Measurements from ENCODE around the gene KBTBD4.

Gene KBTBD4

GRCh38 chr11:47578524-47579494, at the start of gene KBTBD4, which contains the start of gene NDUFS3:
TSS of gene KBTBD4 (minus strand) at chr11:47578970. CDS start at chr11:47578951, 19 bp downstream.
TSS of gene NDUFS3 (plus strand) at chr11:47579074. CDS start at chr11:47579092, 18 bp downstream.
- peak; percentile 75 to 79 for DNase-seq (ENCODE audit: low read depth in 2 of 2)

GRCh38 chr11:47628026-47628425, 49.3 kb upstream of the KBTBD4 start:
- DNase-seq (ENCODE audit: low read depth in 2 of 2) = no peak

- DNase-seq (ENCODE audit: low read depth in 2 of 2) = no peak
Observed at GRCh38 chr11:47626234-47626633, 47.5 kb upstream of the KBTBD4 start.

- DNase-seq (ENCODE audit: low read depth in 2 of 2) = no peak
Observed at GRCh38 chr11:47620836-47621378, 42.1 kb upstream of the KBTBD4 start.

- no peak for DNase-seq (ENCODE audit: low read depth in 2 of 2)
Observed at GRCh38 chr11:47617417-47617809, 38.6 kb upstream of the KBTBD4 start.

DNA sequence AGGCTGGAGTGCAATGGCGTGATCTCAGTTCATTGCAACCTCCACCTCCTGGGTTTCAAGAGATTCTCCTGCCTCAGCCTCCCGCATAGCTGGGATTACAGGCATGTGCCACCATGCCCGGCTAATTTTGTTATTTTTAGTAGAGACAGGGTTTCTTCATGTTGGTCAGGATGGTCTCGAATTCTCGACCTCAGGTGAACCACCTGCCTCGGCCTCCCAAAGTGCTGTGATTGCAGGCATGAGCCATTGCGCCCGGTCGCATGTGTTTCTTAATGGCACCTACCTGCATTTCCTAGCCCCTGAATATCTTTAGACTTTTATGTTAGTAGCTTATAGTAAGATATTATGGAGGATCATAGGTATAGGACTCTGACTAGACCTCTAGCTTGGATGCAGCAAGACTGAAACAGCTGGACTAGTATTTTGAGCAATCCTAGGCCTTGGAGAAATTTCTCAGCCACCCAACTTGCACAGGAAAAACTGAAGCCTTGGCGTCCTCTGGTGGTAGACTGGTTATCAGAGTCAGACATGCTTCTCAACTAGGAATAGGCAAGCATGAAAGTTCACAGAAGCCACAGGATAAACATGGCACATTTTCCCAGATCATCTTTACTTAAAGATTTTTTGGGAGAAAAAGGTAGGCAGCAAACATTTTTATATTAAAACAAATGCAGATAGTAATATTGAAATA, 38.1 kb upstream of the KBTBD4 start:
- no peak for DNase-seq (ENCODE audit: low read depth in 2 of 2)

DNA sequence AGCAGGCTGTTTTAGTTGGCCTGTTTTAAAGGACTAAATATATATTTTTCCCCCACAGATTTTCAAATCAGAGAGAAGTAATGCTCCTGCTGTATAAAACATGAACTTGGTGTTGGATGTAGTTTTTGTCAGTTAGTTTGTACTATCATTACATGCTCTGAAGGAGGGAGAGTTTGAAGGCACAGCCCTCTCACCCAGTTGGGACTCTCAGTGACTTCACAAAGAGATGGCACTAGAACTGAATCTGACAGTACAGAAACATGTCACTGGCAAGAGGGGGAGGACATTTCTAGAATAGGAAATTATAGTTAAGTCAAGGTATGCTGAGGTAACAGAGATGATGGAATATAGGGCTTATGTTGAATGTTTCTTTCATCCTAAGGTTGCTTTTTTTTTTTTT, 36.5 kb upstream of the KBTBD4 start:
- no peak for DNase-seq (ENCODE audit: low read depth in 2 of 2)

DNA sequence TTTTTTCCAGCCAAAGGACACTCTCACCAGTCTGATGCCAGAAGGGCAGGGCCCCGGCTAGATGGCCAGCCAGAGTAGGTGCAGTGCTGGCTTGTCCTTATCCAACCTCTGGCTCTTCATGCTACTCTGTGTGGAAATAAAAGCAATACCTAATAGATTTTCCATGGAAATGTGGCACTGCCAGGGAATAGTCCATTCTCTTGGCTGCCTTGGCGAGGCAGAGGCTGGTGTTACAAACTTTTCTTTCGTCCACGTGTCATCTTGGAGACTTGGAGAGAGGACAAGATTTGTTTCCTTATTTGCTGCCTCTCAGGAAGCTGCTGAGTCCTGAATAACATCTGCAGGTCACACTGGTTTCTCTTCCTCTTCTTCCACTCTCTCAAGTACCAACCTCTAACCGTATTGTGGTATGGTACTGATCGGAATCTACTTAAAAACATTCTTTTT, 32.6 kb upstream of the KBTBD4 start:
- DNase-seq (ENCODE audit: low read depth in 2 of 2) = no peak

- no peak for DNase-seq (ENCODE audit: low read depth in 2 of 2)
Observed at GRCh38 chr11:47609675-47610074, 30.9 kb upstream of the KBTBD4 start.

DNA sequence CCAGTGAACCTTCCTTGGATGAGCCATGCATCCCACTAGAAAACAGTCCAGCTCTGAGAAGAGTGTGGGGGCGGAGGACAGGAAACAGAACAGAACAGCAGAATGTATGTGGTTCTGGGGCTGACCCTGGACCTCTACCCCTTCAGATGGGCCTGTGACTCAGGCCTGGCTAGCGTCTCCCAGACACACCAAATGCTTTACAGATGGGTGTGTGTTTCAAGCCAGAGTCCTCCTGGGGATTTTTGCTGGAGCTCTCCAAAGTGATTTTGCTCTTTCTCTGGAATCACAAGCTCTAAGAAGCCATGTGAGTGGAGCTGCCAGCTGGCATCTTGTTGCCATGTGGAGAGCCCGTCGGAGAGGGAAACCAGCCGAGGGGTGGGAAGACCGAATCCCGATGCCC, 28.6 kb upstream of the KBTBD4 start:
- DNase-seq (ENCODE audit: low read depth in 2 of 2) = no peak

DNA sequence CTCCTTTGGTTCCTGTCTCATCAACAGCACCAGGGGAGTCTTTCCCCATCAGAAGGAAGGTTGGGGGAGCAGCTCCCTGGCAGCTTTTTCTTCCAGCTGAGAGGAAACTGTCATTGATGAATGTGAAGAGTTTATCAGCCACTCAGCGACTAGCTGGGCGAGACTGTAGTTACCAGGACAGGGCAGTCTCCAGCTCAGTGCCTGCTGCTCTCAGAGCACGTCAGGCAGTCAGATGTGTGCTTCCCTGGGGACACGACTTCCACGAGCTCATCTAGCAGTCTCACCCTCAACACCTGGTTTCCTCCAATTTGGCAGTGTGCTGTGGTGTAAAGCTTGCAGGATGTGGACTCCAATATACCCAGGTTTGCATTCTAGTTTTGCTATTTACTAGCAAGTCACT, 28.0 kb upstream of the KBTBD4 start:
- DNase-seq (ENCODE audit: low read depth in 2 of 2) = no peak

GRCh38 chr11:47605921-47606320, 27.2 kb upstream of the KBTBD4 start:
- no peak for DNase-seq (ENCODE audit: low read depth in 2 of 2)

DNA sequence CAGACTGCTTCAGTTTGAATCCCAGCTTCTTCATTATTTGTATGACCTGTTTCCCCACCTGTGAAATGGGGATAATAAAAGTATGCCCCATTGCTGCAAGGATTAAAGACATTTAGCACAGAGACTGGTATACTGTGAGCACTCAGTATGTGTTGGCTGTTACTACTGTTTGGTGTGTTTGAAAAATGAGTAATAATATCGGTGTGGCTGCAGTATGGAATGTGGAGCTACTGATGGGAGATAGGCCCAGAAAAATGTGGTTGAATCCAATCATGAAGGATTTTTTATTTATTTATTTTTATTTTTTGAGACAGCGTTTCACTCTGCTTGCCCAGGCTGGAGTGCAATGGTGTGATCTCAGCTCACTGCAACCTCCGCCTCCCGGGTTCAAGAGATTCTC, 24.5 kb upstream of the KBTBD4 start:
- no peak for DNase-seq (ENCODE audit: low read depth in 2 of 2)

DNA sequence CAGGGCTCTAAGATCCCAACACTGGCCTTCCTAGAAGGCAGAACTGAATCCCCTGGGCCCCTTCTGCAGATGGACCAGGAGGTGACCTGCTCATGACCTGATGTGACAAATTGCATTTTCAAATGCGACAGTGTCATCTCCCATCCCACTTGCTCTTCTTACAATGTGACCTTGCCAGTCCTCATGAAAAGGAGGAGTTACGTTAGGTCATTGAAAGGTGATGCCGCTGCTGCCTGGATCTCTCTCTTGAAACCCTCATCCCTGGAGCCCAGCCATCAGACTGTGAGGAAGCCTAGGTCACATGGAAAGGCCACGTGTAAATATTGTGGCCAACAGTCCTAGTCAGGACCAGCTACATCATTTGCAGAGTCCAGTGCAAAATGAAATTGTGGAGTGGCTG, 21.1 kb upstream of the KBTBD4 start:
- DNase-seq (ENCODE audit: low read depth in 2 of 2) = no peak

GRCh38 chr11:47595967-47596366, 17.2 kb upstream of the KBTBD4 start:
- DNase-seq (ENCODE audit: low read depth in 2 of 2) = no peak

GRCh38 chr11:47595029-47595428, 16.3 kb upstream of the KBTBD4 start:
- DNase-seq (ENCODE audit: low read depth in 2 of 2) = no peak

GRCh38 chr11:47593934-47594855, 15.4 kb upstream of the KBTBD4 start, which contains the start of gene C1QTNF4:
TSS of gene C1QTNF4 (minus strand) at chr11:47594411. CDS start at chr11:47590810, 3,601 bp downstream.
- no peak for DNase-seq (ENCODE audit: low read depth in 2 of 2)

GRCh38 chr11:47593492-47593933, 14.7 kb upstream of the KBTBD4 start:
- no peak for DNase-seq (ENCODE audit: low read depth in 2 of 2)

- no peak for DNase-seq (ENCODE audit: low read depth in 2 of 2)
Observed at GRCh38 chr11:47592970-47593369, 14.2 kb upstream of the KBTBD4 start.

- no peak for DNase-seq (ENCODE audit: low read depth in 2 of 2)
Observed at GRCh38 chr11:47592251-47592650, 13.5 kb upstream of the KBTBD4 start.

- DNase-seq (ENCODE audit: low read depth in 2 of 2) = no peak
Observed at GRCh38 chr11:47591764-47592163, 13.0 kb upstream of the KBTBD4 start.
